RWPE2 (cell line): ENCODE data around the gene AIFM3.

ENCODE experiments used
- ATAC-seq: fragments of 200-7000 bp; cut with Tn5 transposase; 3 replicates; pipeline ENCODE4 v1.9.1; 2021; ENCODE audit warnings: low read depth
- DNase-seq: peaks from one replicate; pipeline ENCODE4 v3.0.0-alpha.2; 2020; ENCODE audit warnings: low spot score
- H3K27ac ChIP-seq: fragments of 450-650 bp; 2 replicates; pipeline ENCODE4 v1.5.1; 2017; ENCODE audit warnings: mild to moderate bottlenecking; ENCODE audit not compliant: poor library complexity, severe bottlenecking
- H3K27me3 ChIP-seq: fragments of 250-450 bp; sonication (Bioruptor Pico); 2 replicates; pipeline ENCODE4 v1.5.1; 2021; ENCODE audit warnings: mild to moderate bottlenecking, moderate library complexity; ENCODE audit not compliant: insufficient read depth, poor library complexity, severe bottlenecking
- H3K36me3 ChIP-seq: fragments of 250-450 bp; sonication (Bioruptor Pico); 2 replicates; pipeline ENCODE4 v1.5.1; 2020; ENCODE audit warnings: low read depth, mild to moderate bottlenecking, moderate library complexity
- H3K4me1 ChIP-seq: fragments of 250-450 bp; sonication (Bioruptor Pico); 2 replicates; pipeline ENCODE4 v1.5.1; 2021; ENCODE audit warnings: mild to moderate bottlenecking, moderate library complexity; ENCODE audit not compliant: insufficient read depth, poor library complexity, severe bottlenecking
- H3K4me3 ChIP-seq: fragments of 250-450 bp; sonication (Bioruptor Pico); 2 replicates; pipeline ENCODE4 v1.5.1; 2021; ENCODE audit warnings: mild to moderate bottlenecking, moderate library complexity; ENCODE audit not compliant: severe bottlenecking
- H3K9me3 ChIP-seq: fragments of 250-450 bp; sonication (Bioruptor Pico); 2 replicates; pipeline ENCODE4 v1.5.1; 2021; ENCODE audit warnings: mild to moderate bottlenecking, moderate library complexity; ENCODE audit not compliant: severe bottlenecking
- CTCF ChIP-seq: fragments of 450-650 bp; IDR thresholded peaks from one replicate; pipeline ENCODE4 v1.5.1; 2017; ENCODE audit warnings: mild to moderate bottlenecking, moderate library complexity; ENCODE audit not compliant: poor library complexity, severe bottlenecking

The AIFM3 gene

DNA sequence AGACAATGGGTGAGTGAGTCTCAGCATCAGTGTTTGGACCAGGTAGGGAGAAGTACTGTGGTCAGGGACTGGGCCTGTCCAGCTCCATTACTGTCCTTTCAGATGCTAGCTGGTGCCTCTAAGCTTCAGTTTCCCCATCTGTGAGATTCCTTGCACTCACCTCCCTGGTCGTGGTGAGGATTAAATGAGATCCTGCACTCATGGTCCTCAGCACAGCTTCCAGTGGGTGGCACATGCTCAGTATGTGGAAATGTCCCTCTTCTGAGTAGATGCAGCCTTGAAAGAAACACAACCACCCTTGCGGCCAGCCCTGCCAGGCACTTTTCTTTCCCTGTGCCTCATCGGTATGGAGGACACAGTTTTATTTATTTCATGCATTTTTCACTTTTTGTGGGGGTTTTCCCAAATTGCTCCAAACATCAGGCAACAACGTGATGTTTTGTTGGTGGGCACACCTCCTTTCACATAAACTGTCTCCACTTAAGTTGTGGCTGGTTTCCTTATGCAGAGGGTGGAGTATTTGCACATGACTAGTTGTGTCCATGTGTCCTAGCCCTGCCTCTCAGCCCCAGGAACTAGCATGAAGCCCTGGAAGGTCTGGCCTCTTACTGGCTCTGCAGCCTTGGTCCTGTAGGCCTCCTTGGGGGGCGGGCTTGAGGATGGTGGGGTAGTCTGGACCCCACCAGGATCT is 16.2 kb downstream of the AIFM3 start:
- DNase-seq = no peak
- peaks cover 30% of the 10 kb centered on the region for H3K36me3 ChIP-seq
- H3K4me1 ChIP-seq = no peaks in the 10 kb centered on the region
- TF ChIP-seq CTCF = no peak
- no peak for ATAC-seq
- H3K27ac ChIP-seq = no peak overlapping the region
- no peaks in the 10 kb centered on the region for H3K9me3 ChIP-seq
- H3K4me3 ChIP-seq = peak overlapping the region; percentile 84
- H3K27me3 ChIP-seq = no peaks in the 10 kb centered on the region

GRCh38 chr22:20985720-20986119 is 18.7 kb downstream of the AIFM3 start:
- no peaks in the 10 kb centered on the region for H3K27me3 ChIP-seq
- H3K4me3 ChIP-seq = no peak overlapping the region
- no peaks in the 10 kb centered on the region for H3K4me1 ChIP-seq
- DNase-seq (no peak), ATAC-seq (no peak)
- no peak for TF ChIP-seq CTCF
- peaks cover 42% of the 10 kb centered on the region for H3K36me3 ChIP-seq
- H3K9me3 ChIP-seq = no peaks in the 10 kb centered on the region
- H3K27ac ChIP-seq = no peak overlapping the region

GRCh38 chr22:20986365-20986764 is 19.3 kb downstream of the AIFM3 start:
- H3K9me3 ChIP-seq = no peaks in the 10 kb centered on the region
- TF ChIP-seq CTCF = no peak
- ATAC-seq (no peak), DNase-seq (no peak)
- H3K4me3 ChIP-seq = no peak overlapping the region
- H3K27ac ChIP-seq = no peak overlapping the region
- peaks cover 42% of the 10 kb centered on the region for H3K36me3 ChIP-seq
- no peaks in the 10 kb centered on the region for H3K27me3 ChIP-seq
- no peaks in the 10 kb centered on the region for H3K4me1 ChIP-seq

DNA sequence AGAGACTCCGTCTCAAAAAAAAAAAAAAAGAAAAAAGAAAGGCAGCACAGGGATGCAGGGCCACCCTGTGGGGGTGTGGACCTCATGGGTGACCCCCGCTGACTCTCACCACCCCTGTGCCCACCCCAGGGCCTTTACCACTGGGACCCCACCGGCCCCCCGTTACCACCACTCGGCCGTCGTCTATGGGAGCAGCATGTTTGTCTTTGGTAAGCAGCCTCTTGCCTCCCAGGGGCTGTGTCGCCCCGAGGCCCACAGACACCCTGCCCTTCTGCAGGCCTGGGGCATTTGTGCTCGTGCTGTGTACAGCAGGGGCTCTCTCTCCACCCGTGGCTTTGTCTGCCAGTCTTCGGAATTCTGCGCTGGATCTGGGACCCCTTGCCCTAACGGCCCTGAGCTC is 20.3 kb downstream of the AIFM3 start:
- TF ChIP-seq CTCF = no peak
- no peak overlapping the region for H3K27ac ChIP-seq
- H3K4me3 ChIP-seq = no peak overlapping the region
- peaks cover 49% of the 10 kb centered on the region for H3K36me3 ChIP-seq
- H3K27me3 ChIP-seq = no peaks in the 10 kb centered on the region
- DNase-seq (no peak), ATAC-seq (no peak)
- no peaks in the 10 kb centered on the region for H3K4me1 ChIP-seq
- H3K9me3 ChIP-seq = no peaks in the 10 kb centered on the region

- Histone ChIP-seq H3K4me1 (no peaks in the 10 kb centered on the region), H3K27ac (no peak overlapping the region), H3K9me3 (no peaks in the 10 kb centered on the region), H3K36me3 (peaks cover 48% of the 10 kb centered on the region), H3K27me3 (no peaks in the 10 kb centered on the region), H3K4me3 (no peak overlapping the region)
- TF ChIP-seq CTCF = no peak
- DNase-seq = no peak
- ATAC-seq = no peak
Measured at GRCh38 chr22:20988573-20989322, 21.7 kb downstream of the AIFM3 start.
